ENCODE data around the gene CADPS.

- TF ChIP-seq CTCF (conservative IDR thresholded peaks at IDR 0.05 in 1 of 2, IDR thresholded peaks at IDR 0.05 in 1 of 2; ENCODE audit: extremely low read depth in 1 of 2, insufficient read depth in 1 of 2, low read depth in 1 of 2, low read length in 2 of 2) (no peak), EZH2 (IDR thresholded peaks at IDR 0.05; ENCODE audit: borderline replicate concordance, low read length) (no peak)
Observed at GRCh38 chr3:62532796-62533195, 342.4 kb downstream of the CADPS start.

Data from mammary epithelial cell (primary cell).